PC-3 (cell line): ENCODE data around the gene TFDP1. TPM values are rescaled to one million over a fixed set of nuclear protein-coding genes. Genes with fewer than 3 reads are reported as not detected.

Experiments used
- ATAC-seq: fragments of 200-7000 bp; cut with Tn5 transposase; 2 replicates; pipeline ENCODE4 v1.9.1; 2020; ENCODE audit warnings: mild to moderate bottlenecking, moderate library complexity
- BruUV-seq: library from RNA; stranded (reverse); fragments of 400-500 nt; replicated peaks from 2 replicates; lab custom pipeline; 2021; lab: Mats Ljungman, UMichigan
- CTCF ChIA-PET: fragments of 300-600 bp; sonication (Branson Sonifier 250); formaldehyde crosslinking; loops from one replicate; lab custom pipeline; 2022; ENCODE audit warnings: antibody characterized with exemption; lab: Charles Lee
- POLR2A ChIA-PET: fragments of 300-600 bp; sonication (Branson Sonifier 250); formaldehyde crosslinking; loops from one replicate; lab custom pipeline; 2022; ENCODE audit warnings: antibody characterized with exemption; ENCODE audit not compliant: unreplicated experiment; lab: Charles Lee
- DNase-seq: peaks from one replicate; pipeline ENCODE4 v3.0.0-alpha.2; 2015
- H2AFZ ChIP-seq: fragments of 300-600 bp; sonication (generic); 2 replicates; pipeline ENCODE4 v1.6.0; 2016; ENCODE audit warnings: antibody characterized with exemption, low read length
- H3F3A ChIP-seq: fragments of 300-600 bp; sonication (generic); one replicate; pipeline ENCODE4 v1.6.0; 2017; ENCODE audit warnings: antibody characterized with exemption, low read length, control low read depth, mild to moderate bottlenecking; ENCODE audit not compliant: unreplicated experiment
- H3K27ac ChIP-seq: fragments of 300-600 bp; sonication (generic); 2 replicates; pipeline ENCODE4 v1.5.1; 2016; ENCODE audit warnings: mild to moderate bottlenecking, low read length
- H3K27me3 ChIP-seq: fragments of 300-600 bp; sonication (generic); 2 replicates; pipeline ENCODE4 v1.6.1; 2016; ENCODE audit warnings: low read length, mixed read lengths
- H3K36me3 ChIP-seq: fragments of 300-600 bp; sonication (generic); 2 replicates; pipeline ENCODE4 v1.6.1; 2016; ENCODE audit warnings: low read depth, mixed run types, low read length, mixed read lengths
- H3K4me1 ChIP-seq: fragments of 300-600 bp; sonication (generic); 2 replicates; pipeline ENCODE4 v1.5.1; 2016; ENCODE audit warnings: low read length; ENCODE audit not compliant: insufficient read depth
- H3K4me2 ChIP-seq: fragments of 300-600 bp; sonication (generic); 2 replicates; pipeline ENCODE4 v1.6.0; 2016; ENCODE audit warnings: low read length
- H3K4me3 ChIP-seq: fragments of 300-600 bp; sonication (generic); 2 replicates; pipeline ENCODE4 v1.5.1; 2016; ENCODE audit warnings: mild to moderate bottlenecking, low read length, mixed read lengths
- H3K79me2 ChIP-seq: fragments of 300-600 bp; sonication (generic); 2 replicates; pipeline ENCODE4 v1.6.1; 2017; ENCODE audit warnings: low read length, mixed read lengths
- H3K9ac ChIP-seq: fragments of 300-600 bp; sonication (generic); 2 replicates; pipeline ENCODE4 v1.6.0; 2016; ENCODE audit warnings: mild to moderate bottlenecking, low read length
- H3K9me2 ChIP-seq: fragments of 300-600 bp; sonication (generic); replicated peaks from 2 replicates; pipeline ENCODE4 v1.6.1; 2016; ENCODE audit warnings: mixed run types, low read length, mixed read lengths
- H3K9me3 ChIP-seq: fragments of 300-600 bp; sonication (generic); 2 replicates; pipeline ENCODE4 v1.6.1; 2016; ENCODE audit warnings: low read length, mixed read lengths
- H4K20me1 ChIP-seq: fragments of 300-600 bp; sonication (generic); 2 replicates; pipeline ENCODE4 v1.6.1; 2016; ENCODE audit warnings: low read length, mixed read lengths
- EZH2 ChIP-seq: fragments of 300-600 bp; sonication (generic); IDR thresholded peaks from one replicate; pipeline ENCODE4 v1.6.1; 2017; ENCODE audit warnings: antibody characterized with exemption, mild to moderate bottlenecking, low read length; ENCODE audit not compliant: unreplicated experiment
- EZH2phosphoT487 ChIP-seq: fragments of 300-600 bp; sonication (generic); IDR thresholded peaks from 2 replicates; pipeline ENCODE4 v1.6.1; 2018; ENCODE audit warnings: mild to moderate bottlenecking, antibody characterized with exemption, low read length, borderline replicate concordance
- intact Hi-C: fragments of 100-400 bp; cut with micrococcal nuclease; formaldehyde crosslinking; loops from 2 replicates; pipeline ENCODE4 v1.9.0; 2023
- total RNA-seq: library from RNA; depleted of rRNA; stranded (reverse); fragments of >200 nt; gene quantifications from 2 replicates; pipeline ENCODE4 v1.2.3, GENCODE V29; 2014
- TF ChIP-seq, protein P1 (sequence below): fragments of 300-600 bp; sonication (generic); conservative IDR thresholded peaks from 2 replicates; pipeline ENCODE4 v1.5.1; 2017; ENCODE audit warnings: antibody characterized with exemption, low read depth, mild to moderate bottlenecking, low read length

The TFDP1 gene
- total RNA-seq, 1 experiment from 2014 or later, result 89.5 TPM

DNA sequence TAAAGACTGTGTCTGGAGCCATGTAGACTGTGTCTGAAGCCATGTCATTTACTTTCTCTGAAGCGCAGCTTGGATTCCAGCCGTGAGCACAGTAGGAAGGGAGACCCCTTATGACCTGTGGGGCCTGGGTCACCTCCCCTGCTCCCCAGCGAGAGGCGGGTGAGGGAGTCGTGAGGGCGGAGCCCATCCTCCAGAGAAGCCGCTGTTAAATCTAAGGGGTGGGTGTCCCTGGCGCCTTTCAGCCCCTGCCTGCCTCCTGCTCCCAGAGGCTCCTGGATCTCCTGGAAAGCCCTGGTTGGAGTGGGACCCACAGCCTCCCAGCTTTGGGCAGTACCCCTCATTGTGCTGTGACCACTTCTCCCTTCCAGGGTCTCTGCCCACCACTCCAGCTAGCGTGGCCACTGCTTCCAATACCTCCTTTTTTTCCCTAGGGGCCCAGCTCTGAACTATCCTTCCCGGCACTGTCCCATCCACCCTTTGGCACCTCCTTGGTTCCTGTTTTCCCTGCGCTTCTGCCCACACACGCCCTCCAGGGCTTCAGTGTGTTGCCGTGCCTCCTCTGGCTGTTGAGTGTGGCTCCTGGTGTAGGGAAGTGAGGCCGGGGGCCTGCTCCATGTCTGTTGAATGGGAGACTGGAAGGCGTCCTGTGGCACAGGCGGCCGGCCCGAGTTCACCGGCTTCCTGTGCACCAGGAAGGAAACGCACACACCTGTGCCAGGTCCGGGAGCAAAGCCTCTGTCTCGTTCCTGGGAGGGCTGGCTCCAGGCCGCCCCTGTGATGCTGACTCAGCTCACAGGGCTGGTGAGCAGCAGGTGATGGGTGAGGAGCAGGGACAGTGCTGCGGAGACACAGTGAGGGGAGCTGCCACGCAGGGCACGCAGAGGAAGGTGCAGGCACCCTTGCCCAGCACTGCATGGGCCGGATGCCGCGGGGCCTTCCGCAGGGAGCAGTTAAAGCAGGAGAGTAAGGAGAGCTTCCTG, 44.0 kb downstream of the TFDP1 start:
- Histone ChIP-seq H3K79me2 (peaks cover 48% of the 10 kb centered on the region), H3K4me1 (no peaks in the 10 kb centered on the region), H3K27me3 (no peaks in the 10 kb centered on the region), H3K4me3 (no peak overlapping the region), H2AFZ (no peak overlapping the region), H3K9me2 (no peaks in the 10 kb centered on the region), H3K9ac (no peak overlapping the region), H3K27ac (no peak overlapping the region), H3F3A (no peaks in the 10 kb centered on the region), H4K20me1 (no peaks in the 10 kb centered on the region), H3K9me3 (no peaks in the 10 kb centered on the region), H3K4me2 (no peak overlapping the region), H3K36me3 (peaks cover 10% of the 10 kb centered on the region)
- POLR2A ChIA-PET, result no interaction called here
- ATAC-seq (no peak), DNase-seq (no peak)
- intact Hi-C loops, result no loop called here
- CTCF ChIA-PET, result no interaction called here
- TF ChIP-seq EZH2phosphoT487 (no peak), EZH2 (no peak)
- TF ChIP-seq, protein P1, sequence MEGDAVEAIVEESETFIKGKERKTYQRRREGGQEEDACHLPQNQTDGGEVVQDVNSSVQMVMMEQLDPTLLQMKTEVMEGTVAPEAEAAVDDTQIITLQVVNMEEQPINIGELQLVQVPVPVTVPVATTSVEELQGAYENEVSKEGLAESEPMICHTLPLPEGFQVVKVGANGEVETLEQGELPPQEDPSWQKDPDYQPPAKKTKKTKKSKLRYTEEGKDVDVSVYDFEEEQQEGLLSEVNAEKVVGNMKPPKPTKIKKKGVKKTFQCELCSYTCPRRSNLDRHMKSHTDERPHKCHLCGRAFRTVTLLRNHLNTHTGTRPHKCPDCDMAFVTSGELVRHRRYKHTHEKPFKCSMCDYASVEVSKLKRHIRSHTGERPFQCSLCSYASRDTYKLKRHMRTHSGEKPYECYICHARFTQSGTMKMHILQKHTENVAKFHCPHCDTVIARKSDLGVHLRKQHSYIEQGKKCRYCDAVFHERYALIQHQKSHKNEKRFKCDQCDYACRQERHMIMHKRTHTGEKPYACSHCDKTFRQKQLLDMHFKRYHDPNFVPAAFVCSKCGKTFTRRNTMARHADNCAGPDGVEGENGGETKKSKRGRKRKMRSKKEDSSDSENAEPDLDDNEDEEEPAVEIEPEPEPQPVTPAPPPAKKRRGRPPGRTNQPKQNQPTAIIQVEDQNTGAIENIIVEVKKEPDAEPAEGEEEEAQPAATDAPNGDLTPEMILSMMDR, result no peak
- no TSS peak for BruUV-seq

DNA sequence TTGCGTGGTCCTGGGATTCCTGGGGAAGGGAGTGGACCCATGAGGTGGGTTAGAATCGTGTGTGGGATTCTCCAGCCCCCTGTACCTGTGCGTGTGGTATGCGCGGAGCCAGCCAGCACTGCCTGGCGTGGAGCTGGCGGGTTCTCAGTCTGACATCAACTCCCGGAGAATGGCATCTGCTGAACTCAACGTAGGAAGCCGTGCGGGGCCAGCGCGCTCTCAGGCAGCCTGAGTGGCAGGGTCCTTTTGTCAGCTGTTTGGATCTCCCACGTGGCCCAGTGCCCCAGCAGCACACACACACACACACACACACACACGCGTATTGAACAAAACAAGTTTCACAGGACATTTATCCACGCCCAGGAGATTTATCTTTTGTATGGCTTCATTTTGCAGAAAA, 45.3 kb downstream of the TFDP1 start:
- DNase-seq (no peak), ATAC-seq (no peak)
- Histone ChIP-seq H3K27ac (no peak overlapping the region), H3K4me2 (no peak overlapping the region), H3K9ac (no peak overlapping the region), H3K27me3 (no peaks in the 10 kb centered on the region), H3K4me1 (no peaks in the 10 kb centered on the region), H3K79me2 (peaks cover 41% of the 10 kb centered on the region), H2AFZ (no peak overlapping the region), H3F3A (no peaks in the 10 kb centered on the region), H3K9me2 (no peaks in the 10 kb centered on the region), H3K9me3 (no peaks in the 10 kb centered on the region), H4K20me1 (no peaks in the 10 kb centered on the region), H3K4me3 (no peak overlapping the region), H3K36me3 (peaks cover 5% of the 10 kb centered on the region)
- CTCF ChIA-PET, result no interaction called here
- POLR2A ChIA-PET, result no interaction called here
- intact Hi-C loops, result no loop called here
- BruUV-seq, result no TSS peak
- no peak for TF ChIP-seq EZH2
- TF ChIP-seq, protein P1, result no peak
- TF ChIP-seq EZH2phosphoT487, result no peak

DNA sequence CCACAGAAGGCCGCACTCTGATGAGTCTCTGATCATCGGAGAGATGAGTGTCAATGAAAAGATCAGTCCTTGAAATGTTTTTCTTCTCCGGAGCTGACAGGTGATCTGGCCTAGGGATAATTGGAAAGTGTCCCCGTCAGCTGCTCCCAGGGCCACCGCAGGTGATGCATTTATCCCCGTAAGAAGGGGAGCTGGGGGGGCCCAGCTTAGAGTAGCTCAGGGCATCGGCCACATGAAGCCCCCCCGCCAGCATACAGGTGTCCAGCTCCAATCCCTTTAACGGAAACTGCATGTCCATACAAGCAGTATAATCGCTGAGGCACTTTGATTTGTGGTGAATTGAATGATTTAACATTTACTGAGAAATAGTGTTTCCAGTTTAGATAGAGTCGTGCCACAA, 45.7 kb downstream of the TFDP1 start:
- no peak for TF ChIP-seq EZH2phosphoT487
- TF ChIP-seq, protein P1, result no peak
- TF ChIP-seq EZH2, result no peak
- Histone ChIP-seq H3K9ac (no peak overlapping the region), H3K27me3 (no peaks in the 10 kb centered on the region), H3K9me3 (no peaks in the 10 kb centered on the region), H3K9me2 (no peaks in the 10 kb centered on the region), H3K27ac (no peak overlapping the region), H3K4me1 (no peaks in the 10 kb centered on the region), H3F3A (no peaks in the 10 kb centered on the region), H2AFZ (no peak overlapping the region), H3K79me2 (peaks cover 41% of the 10 kb centered on the region), H3K36me3 (peaks cover 5% of the 10 kb centered on the region), H4K20me1 (no peaks in the 10 kb centered on the region), H3K4me3 (no peak overlapping the region), H3K4me2 (no peak overlapping the region)
- ATAC-seq, result no peak
- intact Hi-C loops, result no loop called here
- POLR2A ChIA-PET, result no interaction called here
- CTCF ChIA-PET, result no interaction called here
- no TSS peak for BruUV-seq
- DNase-seq, result no peak
